HG02938 (cell line): ENCODE data around the gene NT5DC4.
"Not testable (repeated sequence)": the region's sequence is repeated elsewhere in the genome, so short reads cannot be mapped to it uniquely, and the experiment has no call there.

Experiments
- ATAC-seq: cut with Tn5 transposase; IDR thresholded peaks from one replicate; pipeline ENCODE4 v1.9.1; 2021; ENCODE audit warnings: mild to moderate bottlenecking, moderate library complexity; ENCODE audit not compliant: unreplicated experiment

NT5DC4 gene

GRCh38 chr2:112699984-112700667, 20.7 kb upstream of the NT5DC4 start:
- no peak for ATAC-seq

- no peak for ATAC-seq
Measured at GRCh38 chr2:112701052-112701451, 19.8 kb upstream of the NT5DC4 start.

- no peak for ATAC-seq
Measured at GRCh38 chr2:112703684-112704083, 17.1 kb upstream of the NT5DC4 start.

GRCh38 chr2:112705575-112705974, 15.2 kb upstream of the NT5DC4 start:
- ATAC-seq = no peak

DNA sequence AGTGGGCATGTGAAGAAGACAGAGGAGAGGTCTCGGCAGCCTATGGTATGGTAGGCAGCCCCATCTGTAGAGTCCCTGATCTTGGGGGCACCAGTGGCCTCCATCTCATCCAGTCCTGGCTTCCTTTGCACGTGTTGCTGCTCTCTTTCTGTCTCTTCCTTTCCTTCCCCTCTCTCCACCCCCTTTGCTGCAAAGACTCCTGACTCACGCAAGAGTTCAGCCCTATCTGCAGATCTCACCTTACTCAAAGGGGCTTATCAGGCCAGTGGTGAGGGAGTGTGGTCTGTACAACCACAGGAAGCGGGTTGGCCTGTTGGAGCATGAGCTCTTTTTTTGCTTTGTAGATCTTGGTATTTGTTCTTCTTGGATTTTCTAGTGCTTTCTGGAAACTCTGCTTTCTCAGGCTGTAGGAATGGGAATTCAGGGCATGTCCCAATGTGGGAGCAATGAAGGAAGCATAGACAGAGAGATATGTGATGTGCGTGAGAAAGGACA, 14.6 kb upstream of the NT5DC4 start:
- no peak for ATAC-seq

DNA sequence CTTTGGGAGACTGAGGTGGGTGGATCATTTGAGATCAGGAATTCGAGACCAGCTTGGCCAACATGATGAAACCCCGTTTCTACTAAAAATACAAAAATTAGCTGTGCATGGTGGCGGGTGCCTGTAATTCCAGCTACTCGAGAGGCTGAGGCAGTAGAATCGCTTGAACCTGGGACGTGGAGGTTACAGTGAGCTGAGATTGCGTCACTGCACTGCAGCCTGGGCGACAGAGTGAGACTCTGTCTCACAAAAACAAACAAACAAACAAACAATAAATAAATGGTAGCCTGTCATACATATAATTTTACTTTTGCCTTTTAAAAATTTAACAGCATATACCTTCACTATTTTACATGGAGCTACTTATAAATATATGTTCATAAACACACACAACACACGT, 13.9 kb upstream of the NT5DC4 start:
- ATAC-seq = not testable (repeated sequence)

GRCh38 chr2:112708968-112709367, 11.9 kb upstream of the NT5DC4 start:
- ATAC-seq = no peak

DNA sequence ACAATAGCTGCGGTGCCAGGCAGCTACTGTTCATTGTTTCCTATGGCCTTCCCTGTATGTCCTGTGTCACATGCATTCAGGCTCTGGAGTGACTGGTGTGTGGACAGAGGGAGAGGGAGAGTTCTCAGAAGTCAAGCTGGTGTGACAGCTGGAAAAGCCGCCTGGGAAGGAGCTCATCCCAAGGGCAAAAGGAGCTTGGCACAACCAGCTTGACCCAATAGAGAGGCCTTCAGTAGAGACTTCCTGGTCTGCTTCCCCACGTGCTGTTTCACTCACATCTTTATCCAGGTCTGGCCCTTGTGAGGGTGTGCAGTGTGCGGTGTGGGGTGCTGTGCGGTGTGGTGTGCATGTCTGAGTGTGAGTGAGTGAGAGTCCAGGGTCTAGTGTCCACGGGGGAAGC, 11.1 kb upstream of the NT5DC4 start:
- no peak for ATAC-seq

- no peak for ATAC-seq
Measured at GRCh38 chr2:112710956-112711750, 9.7 kb upstream of the NT5DC4 start.

GRCh38 chr2:112712465-112712864, 8.4 kb upstream of the NT5DC4 start:
- no peak for ATAC-seq

GRCh38 chr2:112712903-112713584, 7.8 kb upstream of the NT5DC4 start:
- no peak for ATAC-seq

- ATAC-seq = no peak
Measured at GRCh38 chr2:112713585-112713925, 7.3 kb upstream of the NT5DC4 start.

- ATAC-seq = no peak
Measured at GRCh38 chr2:112713926-112714325, 6.9 kb upstream of the NT5DC4 start.

DNA sequence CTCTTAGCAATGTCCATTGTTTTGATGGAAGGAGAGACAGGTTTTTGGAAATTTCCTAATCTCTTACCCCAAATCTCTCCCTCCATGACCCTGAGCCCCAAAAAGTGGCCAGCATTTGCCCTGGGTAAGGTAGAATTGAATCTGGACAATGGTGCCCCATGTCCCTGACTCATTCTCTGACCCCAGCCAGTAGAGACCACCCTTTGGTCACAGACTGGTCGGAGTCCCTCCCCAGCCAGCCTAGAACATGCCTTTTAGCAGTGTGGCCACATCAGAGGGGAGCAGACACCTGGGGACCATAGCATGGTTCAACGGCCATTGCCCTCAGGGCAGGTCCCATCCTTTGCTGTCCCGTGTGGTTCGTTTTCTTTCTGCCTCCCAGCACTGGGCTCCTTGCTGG, 6.5 kb upstream of the NT5DC4 start:
- ATAC-seq = no peak

GRCh38 chr2:112714836-112715631, 5.8 kb upstream of the NT5DC4 start:
- no peak for ATAC-seq

GRCh38 chr2:112716094-112716493, 4.7 kb upstream of the NT5DC4 start:
- not testable (repeated sequence) for ATAC-seq

DNA sequence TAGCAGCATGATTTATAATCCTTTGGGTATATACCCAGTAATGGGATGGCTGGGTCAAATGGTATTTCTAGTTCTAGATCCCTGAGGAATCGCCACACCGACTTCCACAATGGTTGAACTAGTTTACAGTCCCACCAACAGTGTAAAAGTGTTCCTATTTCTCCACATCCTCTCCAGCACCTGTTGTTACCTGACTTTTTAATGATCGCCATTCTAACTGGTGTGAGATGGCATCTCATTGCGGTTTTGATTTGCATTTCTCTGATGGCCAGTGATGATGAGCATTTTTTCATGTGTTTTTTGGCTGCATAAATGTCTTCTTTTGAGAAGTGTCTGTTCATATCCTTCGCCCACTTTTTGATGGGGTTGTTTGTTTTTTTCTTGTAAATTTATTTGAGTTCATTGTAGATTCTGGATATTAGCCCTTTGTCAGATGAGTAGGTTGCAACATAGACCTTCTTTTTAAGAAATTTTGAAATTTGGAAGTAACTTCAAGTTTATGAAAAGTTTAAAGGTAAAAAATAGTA, 3.9 kb upstream of the NT5DC4 start:
- not testable (repeated sequence) for ATAC-seq

DNA sequence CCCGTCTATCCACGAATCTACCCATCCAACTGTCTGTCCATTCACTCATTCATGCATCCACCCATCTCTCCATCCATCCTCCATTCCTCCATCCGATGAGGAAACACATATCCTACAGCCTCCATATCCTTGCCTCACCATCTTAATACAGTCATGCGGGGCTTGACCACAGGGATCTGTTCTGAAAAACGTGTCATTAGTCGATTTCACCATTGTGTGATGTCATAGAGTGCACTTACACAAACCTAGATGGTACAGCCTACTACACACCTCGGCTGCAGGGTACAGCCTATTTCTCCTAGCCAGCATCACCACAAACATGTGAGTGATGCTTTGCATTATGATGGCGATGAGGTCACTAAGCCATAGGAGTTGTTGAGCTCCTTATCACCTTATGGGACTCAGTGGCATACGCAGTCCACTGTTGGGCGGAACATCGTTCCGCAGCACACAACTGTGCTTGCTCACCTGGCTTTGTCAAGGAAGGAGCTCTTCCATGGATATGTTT, 1.9 kb upstream of the NT5DC4 start:
- ATAC-seq = no peak

DNA sequence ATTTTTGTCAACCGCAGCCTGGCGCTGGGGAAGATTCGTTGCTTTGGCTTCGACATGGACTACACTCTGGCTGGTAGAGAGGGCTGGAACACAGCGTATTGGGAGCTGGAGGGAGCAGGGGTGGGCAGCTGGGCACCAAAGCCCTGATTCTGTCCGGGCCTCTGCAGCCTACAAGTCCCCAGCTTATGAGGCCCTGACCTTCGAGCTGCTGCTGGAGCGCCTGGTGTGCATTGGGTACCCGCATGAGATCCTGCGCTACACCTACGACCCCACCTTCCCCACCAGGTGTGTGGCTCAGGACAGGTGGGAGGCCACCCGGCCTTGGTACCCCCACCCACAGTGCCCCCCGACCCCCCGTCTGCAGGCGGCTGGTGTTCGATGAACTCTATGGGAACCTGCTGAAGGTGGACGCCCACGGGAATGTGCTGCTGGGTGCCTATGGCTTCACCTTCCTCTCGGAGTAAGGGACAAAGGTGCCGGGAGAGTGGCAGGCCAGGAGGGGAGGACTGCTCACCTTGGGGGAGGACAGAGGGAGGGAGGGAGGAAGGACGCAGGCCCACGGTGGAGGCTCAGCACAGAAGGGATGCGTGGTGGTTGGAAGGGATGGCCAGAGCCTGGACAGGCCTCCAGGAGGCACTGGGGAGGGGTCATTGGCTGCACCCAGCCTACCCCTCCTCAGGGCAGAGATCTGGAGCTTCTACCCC, 1.2 kb downstream of the NT5DC4 start:
- no peak for ATAC-seq
